ENCODE data around the gene CCDC69. TPM values are rescaled to one million over a fixed set of nuclear protein-coding genes. Genes with fewer than 3 reads are reported as not detected.

The CCDC69 gene
- total RNA-seq, 1 experiment from 2014 or later, result 2.8 TPM

- intact Hi-C loops (cut with micrococcal nuclease), result no loop called here
- no peaks in the 10 kb centered on the region for H3K27me3 Mint-ChIP-seq (ENCODE audit: insufficient read depth, unreplicated experiment)
- H3K36me3 Mint-ChIP-seq (ENCODE audit: insufficient read depth, unreplicated experiment), result peaks cover 60% of the 10 kb centered on the region
- no peak for DNase-seq (ENCODE audit: unreplicated experiment)
- ChIA-PET POLR2A (no interaction called here), CTCF (no interaction called here)
- no peak overlapping the region for H3K4me3 Mint-ChIP-seq (ENCODE audit: unreplicated experiment)
- BruUV-seq (replicated peaks), result no TSS peak
- TF ChIP-seq, protein P1, sequence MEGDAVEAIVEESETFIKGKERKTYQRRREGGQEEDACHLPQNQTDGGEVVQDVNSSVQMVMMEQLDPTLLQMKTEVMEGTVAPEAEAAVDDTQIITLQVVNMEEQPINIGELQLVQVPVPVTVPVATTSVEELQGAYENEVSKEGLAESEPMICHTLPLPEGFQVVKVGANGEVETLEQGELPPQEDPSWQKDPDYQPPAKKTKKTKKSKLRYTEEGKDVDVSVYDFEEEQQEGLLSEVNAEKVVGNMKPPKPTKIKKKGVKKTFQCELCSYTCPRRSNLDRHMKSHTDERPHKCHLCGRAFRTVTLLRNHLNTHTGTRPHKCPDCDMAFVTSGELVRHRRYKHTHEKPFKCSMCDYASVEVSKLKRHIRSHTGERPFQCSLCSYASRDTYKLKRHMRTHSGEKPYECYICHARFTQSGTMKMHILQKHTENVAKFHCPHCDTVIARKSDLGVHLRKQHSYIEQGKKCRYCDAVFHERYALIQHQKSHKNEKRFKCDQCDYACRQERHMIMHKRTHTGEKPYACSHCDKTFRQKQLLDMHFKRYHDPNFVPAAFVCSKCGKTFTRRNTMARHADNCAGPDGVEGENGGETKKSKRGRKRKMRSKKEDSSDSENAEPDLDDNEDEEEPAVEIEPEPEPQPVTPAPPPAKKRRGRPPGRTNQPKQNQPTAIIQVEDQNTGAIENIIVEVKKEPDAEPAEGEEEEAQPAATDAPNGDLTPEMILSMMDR (IDR thresholded peaks at IDR 0.05; ENCODE audit: unreplicated experiment), result no peak
- no peaks in the 10 kb centered on the region for H3K9me3 Mint-ChIP-seq (ENCODE audit: unreplicated experiment)
- no peak overlapping the region for H3K27ac Mint-ChIP-seq (ENCODE audit: low read depth, unreplicated experiment)
- H3K4me1 Mint-ChIP-seq (ENCODE audit: insufficient read depth, unreplicated experiment), result peaks cover 20% of the 10 kb centered on the region
Observed at GRCh38 chr5:151267491-151268260, 43.8 kb upstream of the CCDC69 start.

DNA sequence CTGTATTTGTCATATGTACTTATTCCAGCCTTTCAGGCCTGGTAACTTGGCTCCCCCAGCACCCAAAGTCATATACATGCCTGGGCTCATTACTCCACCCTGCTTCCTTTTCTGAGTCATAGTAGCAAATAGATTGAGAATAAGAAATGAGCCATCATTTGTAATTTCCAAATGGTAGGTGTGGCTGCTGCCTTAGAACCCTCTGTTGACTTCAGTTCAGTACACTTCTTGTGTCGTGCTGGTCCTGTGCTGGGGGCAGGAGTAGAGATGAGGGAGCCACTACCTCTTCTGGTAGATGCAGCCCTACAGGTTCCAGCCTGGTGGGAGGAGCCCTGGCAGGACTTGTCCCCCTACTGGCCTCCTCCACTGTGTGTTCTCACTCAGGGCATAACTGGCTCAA is 40.2 kb upstream of the CCDC69 start:
- peak overlapping the region; percentile 1 for H3K4me3 Mint-ChIP-seq (ENCODE audit: unreplicated experiment)
- no TSS peak for BruUV-seq (replicated peaks)

DNA sequence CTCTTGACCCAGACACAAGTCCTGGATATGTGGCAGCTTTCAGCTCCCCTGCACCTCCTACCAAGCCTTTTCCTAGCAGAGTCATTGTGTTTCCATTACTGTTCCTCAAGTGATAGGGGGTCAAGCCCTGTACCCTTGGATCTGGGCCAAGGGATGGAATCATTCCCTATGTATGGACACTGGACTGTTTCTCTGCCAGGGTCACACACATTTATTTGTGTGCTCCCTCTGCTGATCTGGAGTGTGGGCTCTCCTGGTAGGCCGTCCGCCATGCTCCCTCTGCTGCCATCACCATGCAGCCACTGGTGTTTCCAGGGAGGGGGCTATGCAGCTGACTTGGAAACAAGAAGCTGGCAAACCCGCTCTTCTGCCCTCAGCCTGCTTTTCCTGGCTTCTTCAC is 38.6 kb upstream of the CCDC69 start:
- ChIA-PET POLR2A (interaction anchor here (4.4 kb wide), 1 partner anchor 9 kb away, joined by 55 read pairs; the partner anchor contains the start of gene GM2A), CTCF (interaction anchor here (0.6 to 1.1 kb wide), 4 partner anchors 11 to 419 kb away, joined by 3 to 4 read pairs (median 3); no protein-coding TSS in a partner anchor)
- Mint-ChIP-seq H3K27ac (ENCODE audit: low read depth, unreplicated experiment) (peak overlapping the region; percentile 91), H3K4me1 (ENCODE audit: insufficient read depth, unreplicated experiment) (peaks cover 35% of the 10 kb centered on the region), H3K27me3 (ENCODE audit: insufficient read depth, unreplicated experiment) (no peaks in the 10 kb centered on the region), H3K4me3 (ENCODE audit: unreplicated experiment) (no peak overlapping the region), H3K36me3 (ENCODE audit: insufficient read depth, unreplicated experiment) (peaks cover 92% of the 10 kb centered on the region), H3K9me3 (ENCODE audit: unreplicated experiment) (no peaks in the 10 kb centered on the region)
- no peak for DNase-seq (ENCODE audit: unreplicated experiment)
- BruUV-seq (replicated peaks), result no TSS peak
- TF ChIP-seq, protein P1 (IDR thresholded peaks at IDR 0.05; ENCODE audit: unreplicated experiment), result no peak
- intact Hi-C loops (cut with micrococcal nuclease), result no loop called here

More for the DNA sequence above, 40.2 kb upstream of the CCDC69 start:
- POLR2A ChIA-PET, result interaction anchor here (0.8 to 4.4 kb wide), 5 partner anchors 8 to 139 kb away, joined by 4 to 55 read pairs (median 5); partner anchors contain the start of genes CCDC69 and GM2A
- peak; percentile 79 for DNase-seq (ENCODE audit: unreplicated experiment)
- CTCF ChIA-PET, result interaction anchor here (0.7 to 1.8 kb wide), 8 partner anchors 9 to 365 kb away, joined by 3 to 13 read pairs (median 6); no protein-coding TSS in a partner anchor
- Mint-ChIP-seq H3K9me3 (ENCODE audit: unreplicated experiment) (no peaks in the 10 kb centered on the region), H3K27ac (ENCODE audit: low read depth, unreplicated experiment) (peak overlapping the region; percentile 91), H3K27me3 (ENCODE audit: insufficient read depth, unreplicated experiment) (no peaks in the 10 kb centered on the region), H3K36me3 (ENCODE audit: insufficient read depth, unreplicated experiment) (peaks cover 95% of the 10 kb centered on the region), H3K4me1 (ENCODE audit: insufficient read depth, unreplicated experiment) (peaks cover 20% of the 10 kb centered on the region)
- TF ChIP-seq, protein P1 (IDR thresholded peaks at IDR 0.05; ENCODE audit: unreplicated experiment), result no peak
- intact Hi-C loops (cut with micrococcal nuclease), result no loop called here

DNA sequence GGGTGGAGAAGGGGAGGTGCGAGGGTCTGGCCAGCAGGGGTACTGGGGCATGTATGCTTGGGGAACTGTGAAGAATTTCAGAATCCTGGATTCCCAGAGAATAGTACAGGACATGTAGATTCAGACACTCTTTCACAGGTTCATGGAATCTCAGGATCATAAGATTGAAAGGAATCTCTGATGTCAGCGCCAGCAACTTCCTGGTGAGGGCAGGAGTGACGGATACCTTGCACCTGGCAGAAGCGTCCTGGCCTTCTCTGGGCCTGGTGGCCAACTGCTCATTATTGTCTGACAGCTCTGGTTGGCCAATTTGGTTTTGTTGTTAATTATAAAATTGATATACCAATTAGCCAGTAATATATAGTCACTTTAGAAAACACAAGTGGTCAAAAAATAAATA is 36.0 kb upstream of the CCDC69 start:
- Mint-ChIP-seq H3K4me1 (ENCODE audit: insufficient read depth, unreplicated experiment) (peaks cover 44% of the 10 kb centered on the region), H3K4me3 (ENCODE audit: unreplicated experiment) (no peak overlapping the region), H3K27ac (ENCODE audit: low read depth, unreplicated experiment) (peak overlapping the region; percentile 89), H3K27me3 (ENCODE audit: insufficient read depth, unreplicated experiment) (no peaks in the 10 kb centered on the region), H3K9me3 (ENCODE audit: unreplicated experiment) (no peaks in the 10 kb centered on the region), H3K36me3 (ENCODE audit: insufficient read depth, unreplicated experiment) (peaks cover 68% of the 10 kb centered on the region)
- intact Hi-C loops (cut with micrococcal nuclease), result loop anchor here (10.0 kb wide), 1 partner anchor 485 kb away; no protein-coding TSS in a partner anchor
- ChIA-PET CTCF (no interaction called here), POLR2A (no interaction called here)
- TF ChIP-seq, protein P1 (IDR thresholded peaks at IDR 0.05; ENCODE audit: unreplicated experiment), result no peak
- no TSS peak for BruUV-seq (replicated peaks)
- no peak for DNase-seq (ENCODE audit: unreplicated experiment)
